GM12878 (cell line): ENCODE data around the gene FBXW9. TPM values are rescaled to one million over a fixed set of nuclear protein-coding genes. Genes with fewer than 3 reads are reported as not detected.

ENCODE experiments used
- BHLHE40 ChIP-seq, 2 experiments: fragments of 450-650 bp in 1 of 2; IDR thresholded peaks; 2 replicates each; pipeline ENCODE4 v1.6.1; 2011 to 2017; ENCODE audit warnings: low read depth in 2 of 2, borderline replicate concordance in 1 of 2, improper control_type of control experiment in 1 of 2, low read length in 1 of 2, mild to moderate bottlenecking in 1 of 2
- CBFB ChIP-seq: IDR thresholded peaks from 2 replicates; pipeline ENCODE4 v1.6.1; 2016; ENCODE audit warnings: antibody characterized with exemption, low read depth
- CREB1 ChIP-seq: IDR thresholded peaks from 2 replicates; pipeline ENCODE4 v1.6.1; 2012; ENCODE audit warnings: low read depth, mild to moderate bottlenecking, inconsistent platforms
- CTCF ChIP-seq, 3 experiments: IDR thresholded peaks in 2 of 3; conservative IDR thresholded peaks in 1 of 3; 2 replicates each; pipeline ENCODE4 v1.5.1; 2011; ENCODE audit warnings: low read depth in 3 of 3, low read length in 3 of 3, mild to moderate bottlenecking in 3 of 3, control low read depth in 2 of 3, moderate library complexity in 2 of 3, inconsistent platforms in 1 of 3, mixed read lengths in 1 of 3; ENCODE audit not compliant: control insufficient read depth in 2 of 3, insufficient read depth in 1 of 3; ENCODE audit errors: extremely low read depth in 1 of 3
- EZH2 ChIP-seq: IDR thresholded peaks from 2 replicates; pipeline ENCODE4 v1.6.1; 2012; ENCODE audit warnings: low read depth, mild to moderate bottlenecking, control low read depth, inconsistent platforms, low read length, borderline replicate concordance; ENCODE audit not compliant: control insufficient read depth
- KLF5 ChIP-seq: fragments of 450-650 bp; IDR thresholded peaks from 2 replicates; pipeline ENCODE4 v1.6.1; 2014; ENCODE audit warnings: mild to moderate bottlenecking; ENCODE audit not compliant: partially characterized antibody
- MXI1 ChIP-seq: fragments of 150-350 bp; IDR thresholded peaks from 2 replicates; pipeline ENCODE4 v1.6.1; 2011; ENCODE audit warnings: low read depth, mild to moderate bottlenecking, inconsistent platforms, low read length, improper control_type of control experiment
- RBBP5 ChIP-seq: fragments of 200-600 bp; sonication (generic); conservative IDR thresholded peaks from 2 replicates; pipeline ENCODE4 v1.6.1; 2016
- RUNX3 ChIP-seq: IDR thresholded peaks from 2 replicates; pipeline ENCODE4 v1.6.1; 2012; ENCODE audit warnings: low read length, inconsistent platforms
- SMAD5 ChIP-seq: IDR thresholded peaks from 2 replicates; pipeline ENCODE4 v1.6.1; 2016; ENCODE audit warnings: antibody characterized with exemption, low read depth
- SMARCA5 ChIP-seq: fragments of 450-650 bp; IDR thresholded peaks from 2 replicates; pipeline ENCODE4 v1.6.1; 2017; ENCODE audit warnings: mild to moderate bottlenecking
- SMC3 ChIP-seq: IDR thresholded peaks from 2 replicates; pipeline ENCODE4 v1.6.1; 2011; ENCODE audit warnings: low read length, improper control_type of control experiment, borderline replicate concordance
- SRF ChIP-seq, 2 experiments: IDR thresholded peaks; 2 replicates each; pipeline ENCODE4 v1.6.1; 2011; ENCODE audit warnings: low read depth in 2 of 2, low read length in 2 of 2, mild to moderate bottlenecking in 1 of 2, moderate library complexity in 1 of 2
- STAT3 ChIP-seq: IDR thresholded peaks from 2 replicates; pipeline ENCODE4 v1.6.1; 2011; ENCODE audit warnings: low read depth, low read length, improper control_type of control experiment
- USF1 ChIP-seq: IDR thresholded peaks from 2 replicates; pipeline ENCODE4 v1.6.1; 2011; ENCODE audit warnings: borderline replicate concordance, low read depth, mild to moderate bottlenecking, moderate library complexity, mixed read lengths, low read length; ENCODE audit not compliant: insufficient read depth; ENCODE audit errors: extremely low read length
- YBX1 ChIP-seq: fragments of 450-650 bp; IDR thresholded peaks from 2 replicates; pipeline ENCODE4 v1.6.1; 2016; ENCODE audit warnings: antibody characterized with exemption
- ZNF24 ChIP-seq: fragments of 450-650 bp; IDR thresholded peaks from 2 replicates; pipeline ENCODE4 v1.6.1; 2017; ENCODE audit warnings: antibody characterized with exemption, mild to moderate bottlenecking
- polyA plus RNA-seq, 11 experiments: library from polyadenylated mRNA; depleted of rRNA in 4 of 11; unstranded in 6 of 11; stranded (reverse) in 5 of 11; fragments of >200 nt; fragmentation: Nextera tagmentation in 4 of 11; fragmentation: Illumina TruSeq in 1 of 11; extraction: Ambion mirVana in 4 of 11; extraction: Trizol in 1 of 11; gene quantifications; 1 replicate in 1 of 11; 2 replicates in 10 of 11; pipeline versions ENCODE4 v1.2.1 to v1.2.3, GENCODE V29; 2011 to 2016; ENCODE audit warnings: inconsistent platforms in 2 of 11, missing spikeins in 2 of 11, low read depth in 1 of 11
- total RNA-seq, 4 experiments: library from RNA; depleted of rRNA in 3 of 4; stranded (reverse); fragments of >200 nt in 3 of 4; fragmentation: Illumina TruSeq in 1 of 4; extraction: Trizol in 1 of 4; gene quantifications; 2 replicates each; pipeline versions ENCODE4 v1.2.1 to v1.2.3, GENCODE V29; 2013 to 2021

The FBXW9 gene
- total and polyA plus RNA-seq, 10 of the 15 experiments (the other 5 are each of a cell fraction or from before 2014, with no cell fraction given) = 0.21 to 14.8 (median 7.3) TPM

- TF ChIP-seq SMC3 (peak; percentile 65), SMARCA5 (peak; percentile 42; the same call in 1 of the 2 replicates), EZH2 (no peak), MXI1 (no peak), ZNF24 (no peak), KLF5 (no peak), YBX1 (no peak), SRF (IDR thresholded peaks at IDR 0.05; ENCODE audit: low read depth in 2 of 2, low read length in 2 of 2) (no peak), STAT3 (no peak), CBFB (no peak), BHLHE40 (IDR thresholded peaks at IDR 0.05; ENCODE audit: borderline replicate concordance in 1 of 2, low read depth in 2 of 2, low read length in 1 of 2) (no peak), RUNX3 (peak; percentile 71), RBBP5 (no peak), USF1 (no peak), SMAD5 (no peak), CTCF (IDR thresholded peaks at IDR 0.05 in 2 of 3, conservative IDR thresholded peaks at IDR 0.05 in 1 of 3; ENCODE audit: control insufficient read depth in 2 of 3, extremely low read depth in 1 of 3, insufficient read depth in 1 of 3, low read depth in 3 of 3, low read length in 3 of 3) (peak; percentile 85 to 94 (median 93)), CREB1 (0 out of 2 replicates have a peak, but pooled peaks have one; percentile 22)
- TF ChIP-seq, all 136 proteins: peak for 15
These were observed 20.0 kb downstream of the FBXW9 start (continued) for GRCh38 chr19:12676384-12676792.
